Measurements from ENCODE around the gene LRRC14B. TPM values are rescaled to one million over a fixed set of nuclear protein-coding genes. Genes with fewer than 3 reads are reported as not detected.
A peak's percentile ranks its signal among the peaks of the same experiment; 100 is the strongest.

Gene LRRC14B
- total and polyA plus RNA-seq, 2 experiments from 2014 or later, result not detected

DNA sequence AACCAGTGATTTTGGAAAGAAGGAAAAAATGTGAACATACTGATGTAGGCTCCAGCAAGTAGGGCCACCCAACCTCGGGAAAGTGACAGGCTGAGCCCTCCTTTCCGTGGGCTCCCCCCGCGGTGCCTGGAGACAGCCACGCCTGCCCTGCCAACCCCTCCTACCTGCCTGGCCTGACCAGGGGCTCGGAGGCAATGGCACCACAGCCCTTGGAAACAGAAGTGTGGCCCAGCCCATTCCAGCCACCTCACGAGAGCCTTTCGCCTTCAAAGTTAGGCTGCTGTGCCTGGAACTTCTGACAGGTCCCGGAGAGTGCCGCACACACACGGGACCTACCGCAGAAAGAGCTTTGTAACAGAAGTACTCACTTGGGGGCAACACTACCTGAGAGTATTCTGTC, 49.5 kb upstream of the LRRC14B start (continued):
- no peak for TF ChIP-seq STAT1 (IDR thresholded peaks at IDR 0.05; ENCODE audit: unreplicated experiment)
- no peak for TF ChIP-seq NANOG (IDR thresholded peaks at IDR 0.05; ENCODE audit: borderline replicate concordance)
- TF ChIP-seq, protein P1, sequence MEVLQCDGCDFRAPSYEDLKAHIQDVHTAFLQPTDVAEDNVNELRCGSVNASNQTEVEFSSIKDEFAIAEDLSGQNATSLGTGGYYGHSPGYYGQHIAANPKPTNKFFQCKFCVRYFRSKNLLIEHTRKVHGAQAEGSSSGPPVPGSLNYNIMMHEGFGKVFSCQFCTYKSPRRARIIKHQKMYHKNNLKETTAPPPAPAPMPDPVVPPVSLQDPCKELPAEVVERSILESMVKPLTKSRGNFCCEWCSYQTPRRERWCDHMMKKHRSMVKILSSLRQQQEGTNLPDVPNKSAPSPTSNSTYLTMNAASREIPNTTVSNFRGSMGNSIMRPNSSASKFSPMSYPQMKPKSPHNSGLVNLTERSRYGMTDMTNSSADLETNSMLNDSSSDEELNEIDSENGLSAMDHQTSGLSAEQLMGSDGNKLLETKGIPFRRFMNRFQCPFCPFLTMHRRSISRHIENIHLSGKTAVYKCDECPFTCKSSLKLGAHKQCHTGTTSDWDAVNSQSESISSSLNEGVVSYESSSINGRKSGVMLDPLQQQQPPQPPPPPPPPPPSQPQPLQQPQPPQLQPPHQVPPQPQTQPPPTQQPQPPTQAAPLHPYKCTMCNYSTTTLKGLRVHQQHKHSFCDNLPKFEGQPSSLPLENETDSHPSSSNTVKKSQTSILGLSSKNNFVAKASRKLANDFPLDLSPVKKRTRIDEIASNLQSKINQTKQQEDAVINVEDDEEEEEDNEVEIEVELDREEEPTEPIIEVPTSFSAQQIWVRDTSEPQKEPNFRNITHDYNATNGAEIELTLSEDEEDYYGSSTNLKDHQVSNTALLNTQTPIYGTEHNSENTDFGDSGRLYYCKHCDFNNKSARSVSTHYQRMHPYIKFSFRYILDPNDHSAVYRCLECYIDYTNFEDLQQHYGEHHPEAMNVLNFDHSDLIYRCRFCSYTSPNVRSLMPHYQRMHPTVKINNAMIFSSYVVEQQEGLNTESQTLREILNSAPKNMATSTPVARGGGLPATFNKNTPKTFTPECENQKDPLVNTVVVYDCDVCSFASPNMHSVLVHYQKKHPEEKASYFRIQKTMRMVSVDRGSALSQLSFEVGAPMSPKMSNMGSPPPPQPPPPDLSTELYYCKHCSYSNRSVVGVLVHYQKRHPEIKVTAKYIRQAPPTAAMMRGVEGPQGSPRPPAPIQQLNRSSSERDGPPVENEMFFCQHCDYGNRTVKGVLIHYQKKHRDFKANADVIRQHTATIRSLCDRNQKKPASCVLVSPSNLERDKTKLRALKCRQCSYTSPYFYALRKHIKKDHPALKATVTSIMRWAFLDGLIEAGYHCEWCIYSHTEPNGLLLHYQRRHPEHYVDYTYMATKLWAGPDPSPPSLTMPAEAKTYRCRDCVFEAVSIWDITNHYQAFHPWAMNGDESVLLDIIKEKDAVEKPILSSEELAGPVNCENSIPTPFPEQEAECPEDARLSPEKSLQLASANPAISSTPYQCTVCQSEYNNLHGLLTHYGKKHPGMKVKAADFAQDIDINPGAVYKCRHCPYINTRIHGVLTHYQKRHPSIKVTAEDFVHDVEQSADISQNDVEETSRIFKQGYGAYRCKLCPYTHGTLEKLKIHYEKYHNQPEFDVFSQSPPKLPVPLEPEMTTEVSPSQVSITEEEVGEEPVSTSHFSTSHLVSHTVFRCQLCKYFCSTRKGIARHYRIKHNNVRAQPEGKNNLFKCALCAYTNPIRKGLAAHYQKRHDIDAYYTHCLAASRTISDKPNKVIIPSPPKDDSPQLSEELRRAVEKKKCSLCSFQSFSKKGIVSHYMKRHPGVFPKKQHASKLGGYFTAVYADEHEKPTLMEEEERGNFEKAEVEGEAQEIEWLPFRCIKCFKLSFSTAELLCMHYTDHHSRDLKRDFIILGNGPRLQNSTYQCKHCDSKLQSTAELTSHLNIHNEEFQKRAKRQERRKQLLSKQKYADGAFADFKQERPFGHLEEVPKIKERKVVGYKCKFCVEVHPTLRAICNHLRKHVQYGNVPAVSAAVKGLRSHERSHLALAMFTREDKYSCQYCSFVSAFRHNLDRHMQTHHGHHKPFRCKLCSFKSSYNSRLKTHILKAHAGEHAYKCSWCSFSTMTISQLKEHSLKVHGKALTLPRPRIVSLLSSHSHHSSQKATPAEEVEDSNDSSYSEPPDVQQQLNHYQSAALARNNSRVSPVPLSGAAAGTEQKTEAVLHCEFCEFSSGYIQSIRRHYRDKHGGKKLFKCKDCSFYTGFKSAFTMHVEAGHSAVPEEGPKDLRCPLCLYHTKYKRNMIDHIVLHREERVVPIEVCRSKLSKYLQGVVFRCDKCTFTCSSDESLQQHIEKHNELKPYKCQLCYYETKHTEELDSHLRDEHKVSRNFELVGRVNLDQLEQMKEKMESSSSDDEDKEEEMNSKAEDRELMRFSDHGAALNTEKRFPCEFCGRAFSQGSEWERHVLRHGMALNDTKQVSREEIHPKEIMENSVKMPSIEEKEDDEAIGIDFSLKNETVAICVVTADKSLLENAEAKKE (CRISPR knock-in tag; IDR thresholded peaks at IDR 0.05), result no peak

DNA sequence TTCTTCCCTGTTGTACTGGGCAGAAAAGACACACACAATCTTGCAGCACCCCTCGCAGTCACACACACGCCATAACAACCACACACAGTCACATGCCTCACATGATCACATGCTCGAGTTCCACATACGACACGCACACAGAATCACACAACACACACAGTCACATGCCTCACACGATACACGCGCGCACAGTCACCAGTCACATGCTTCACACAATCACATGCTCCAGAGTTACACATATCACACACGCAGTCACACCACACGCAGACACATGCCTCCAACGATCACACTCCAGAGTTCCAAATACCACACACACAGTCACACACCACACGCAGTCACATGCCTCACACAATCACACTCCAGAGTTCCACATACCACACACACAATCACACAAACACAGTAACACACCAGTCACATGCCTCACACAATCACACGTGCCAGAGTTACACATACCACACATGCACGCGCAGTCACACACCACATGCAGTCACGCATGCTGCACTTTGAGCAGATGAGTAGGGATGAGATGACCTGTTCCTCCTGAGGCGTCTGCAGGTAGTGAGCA, 49.0 kb upstream of the LRRC14B start:
- no peak overlapping the region for H2AFZ ChIP-seq
- H3K36me3 ChIP-seq (ENCODE audit: insufficient read depth), result peaks cover 12% of the 10 kb centered on the region
- TF ChIP-seq, protein P2, sequence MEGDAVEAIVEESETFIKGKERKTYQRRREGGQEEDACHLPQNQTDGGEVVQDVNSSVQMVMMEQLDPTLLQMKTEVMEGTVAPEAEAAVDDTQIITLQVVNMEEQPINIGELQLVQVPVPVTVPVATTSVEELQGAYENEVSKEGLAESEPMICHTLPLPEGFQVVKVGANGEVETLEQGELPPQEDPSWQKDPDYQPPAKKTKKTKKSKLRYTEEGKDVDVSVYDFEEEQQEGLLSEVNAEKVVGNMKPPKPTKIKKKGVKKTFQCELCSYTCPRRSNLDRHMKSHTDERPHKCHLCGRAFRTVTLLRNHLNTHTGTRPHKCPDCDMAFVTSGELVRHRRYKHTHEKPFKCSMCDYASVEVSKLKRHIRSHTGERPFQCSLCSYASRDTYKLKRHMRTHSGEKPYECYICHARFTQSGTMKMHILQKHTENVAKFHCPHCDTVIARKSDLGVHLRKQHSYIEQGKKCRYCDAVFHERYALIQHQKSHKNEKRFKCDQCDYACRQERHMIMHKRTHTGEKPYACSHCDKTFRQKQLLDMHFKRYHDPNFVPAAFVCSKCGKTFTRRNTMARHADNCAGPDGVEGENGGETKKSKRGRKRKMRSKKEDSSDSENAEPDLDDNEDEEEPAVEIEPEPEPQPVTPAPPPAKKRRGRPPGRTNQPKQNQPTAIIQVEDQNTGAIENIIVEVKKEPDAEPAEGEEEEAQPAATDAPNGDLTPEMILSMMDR (conservative IDR thresholded peaks at IDR 0.05; ENCODE audit: low read depth in 2 of 2), result peak in 1 of 2 experiments; percentile 23; a peak in 1 of 4 replicates
- no peak for TF ChIP-seq EZH2 (IDR thresholded peaks at IDR 0.05; ENCODE audit: low read depth, unreplicated experiment)
- peaks cover 4% of the 10 kb centered on the region for H3K79me2 ChIP-seq (replicated peaks; ENCODE audit: insufficient read depth)
- Mint-ChIP-seq H3K4me3 (no peak overlapping the region), H3K36me3 (ENCODE audit: low read depth) (peaks cover 66% of the 10 kb centered on the region), H3K4me1 (peaks cover 17% of the 10 kb centered on the region), H3K27me3 (ENCODE audit: insufficient read depth, low read depth, poor library complexity) (peaks cover 21% of the 10 kb centered on the region), H3K9me3 (peaks cover 18% of the 10 kb centered on the region), H3K27ac (peak overlapping the region; percentile 43)
- no peak overlapping the region for H3K4me3 ChIP-seq
- H3K27ac ChIP-seq (ENCODE audit: low read depth), result no peak overlapping the region
- no peaks in the 10 kb centered on the region for H3K27me3 ChIP-seq (ENCODE audit: insufficient read depth)
- no peak for ATAC-seq
- no peak for DNase-seq (ENCODE audit: low spot score)
- no peaks in the 10 kb centered on the region for H3K9me2 ChIP-seq (ENCODE audit: insufficient read depth)
- no peak overlapping the region for H3K4me2 ChIP-seq
- H4K20me1 ChIP-seq (replicated peaks; ENCODE audit: insufficient read depth), result peaks cover 5% of the 10 kb centered on the region
- peaks cover 20% of the 10 kb centered on the region for H3K4me1 ChIP-seq (ENCODE audit: insufficient read depth)
- 0 out of 2 replicates have a peak, but pooled peaks cover 3% of the 10 kb centered on the region for H3F3A ChIP-seq (replicated peaks; ENCODE audit: low read depth)

All from GM23338 (cell line).